B cell (primary cell): ENCODE data around the gene EID2B. TPM values are rescaled to one million over a fixed set of nuclear protein-coding genes. Genes with fewer than 3 reads are reported as not detected.

ENCODE experiments used
- ATAC-seq: fragments of 200-7000 bp; cut with Tn5 transposase; one replicate; pipeline ENCODE4 v1.10.0; 2021; ENCODE audit warnings: low read depth, mild to moderate bottlenecking, moderate number of reproducible peaks, moderate library complexity
- CTCF ChIA-PET: fragments of 350-600 bp; sonication (Branson Sonifier 250); formaldehyde crosslinking; loops from one replicate; lab custom pipeline; 2021; ENCODE audit warnings: antibody characterized with exemption, inconsistent platforms; lab: Charles Lee
- POLR2A ChIA-PET: fragments of 350-600 bp; sonication (Branson Sonifier 250); formaldehyde crosslinking; loops from one replicate; lab custom pipeline; 2021; ENCODE audit warnings: antibody characterized with exemption; lab: Charles Lee
- DNase-seq: peaks from one replicate; pipeline ENCODE4 v3.0.0; 2013
- H2AFZ ChIP-seq: 2 replicates; pipeline ENCODE4 v1.6.1; 2012; ENCODE audit warnings: mild to moderate bottlenecking, low read depth, low read length; ENCODE audit not compliant: insufficient read depth, poor library complexity, severe bottlenecking
- H3K27ac ChIP-seq, 2 donors: 1 replicate in 1 of 2; 2 replicates in 1 of 2; pipeline ENCODE4 v1.5.1; 2012 to 2013; ENCODE audit warnings: low read length in 2 of 2, mild to moderate bottlenecking in 2 of 2, moderate library complexity in 1 of 2
- H3K27me3 ChIP-seq, 4 experiments: fragments of 200-600 bp in 1 of 4; sonication (generic) in 1 of 4; replicated peaks in 1 of 4; 1 replicate in 2 of 4; 2 replicates in 2 of 4; pipeline versions ENCODE4 v1.6.1 to v1.7.0; 2013 to 2016; ENCODE audit warnings: low read length in 3 of 4, mild to moderate bottlenecking in 2 of 4, mixed read lengths in 1 of 4, moderate library complexity in 1 of 4; ENCODE audit not compliant: insufficient read depth in 4 of 4, control insufficient read depth in 3 of 4; ENCODE audit errors: control extremely low read depth in 1 of 4
- H3K36me3 ChIP-seq, 2 experiments: replicated peaks in 1 of 2; 1 replicate in 1 of 2; 2 replicates in 1 of 2; pipeline versions ENCODE4 v1.6.1 to v1.7.1; 2013; ENCODE audit warnings: low read length in 1 of 2; ENCODE audit not compliant: insufficient read depth in 2 of 2, control insufficient read depth in 1 of 2; ENCODE audit errors: control extremely low read depth in 1 of 2, extremely low read depth in 1 of 2
- H3K4me1 ChIP-seq, 2 donors: fragments of 200-600 bp in 1 of 2; sonication (generic) in 1 of 2; 1 replicate in 1 of 2; 2 replicates in 1 of 2; pipeline versions ENCODE4 v1.5.1 to v1.6.1; 2013 to 2017; ENCODE audit warnings: low read length in 2 of 2; ENCODE audit not compliant: control insufficient read depth in 2 of 2, insufficient read depth in 2 of 2
- H3K4me2 ChIP-seq: replicated peaks from 2 replicates; pipeline ENCODE3; 2012; ENCODE audit warnings: mild to moderate bottlenecking, low read depth, low read length; ENCODE audit not compliant: poor library complexity, severe bottlenecking
- H3K4me3 ChIP-seq, 5 experiments: fragments of 200-600 bp in 1 of 5; sonication (generic) in 1 of 5; 1 replicate in 3 of 5; 2 replicates in 2 of 5; pipeline versions ENCODE4 v1.5.1 to v1.7.0; 2011 to 2016; ENCODE audit warnings: low read length in 4 of 5, mild to moderate bottlenecking in 4 of 5, low read depth in 2 of 5, control low read depth in 1 of 5, moderate library complexity in 1 of 5; ENCODE audit not compliant: insufficient read depth in 1 of 5; ENCODE audit errors: control extremely low read depth in 1 of 5, extremely low read depth in 1 of 5
- H3K79me2 ChIP-seq: fragments of 200-600 bp; sonication (generic); one replicate; pipeline ENCODE4 v1.6.0; 2016; ENCODE audit warnings: low read length; ENCODE audit not compliant: control insufficient read depth, insufficient read depth
- H3K9ac ChIP-seq: fragments of 200-600 bp; sonication (generic); 2 replicates; pipeline ENCODE4 v1.6.1; 2017; ENCODE audit warnings: mild to moderate bottlenecking, low read length, moderate library complexity
- H3K9me3 ChIP-seq, 3 donors: one replicate each; pipeline versions ENCODE4 v1.6.1 to v1.7.1; 2013; ENCODE audit warnings: low read length in 2 of 3; ENCODE audit not compliant: control insufficient read depth in 2 of 3, insufficient read depth in 1 of 3; ENCODE audit errors: control extremely low read depth in 1 of 3
- H4K20me1 ChIP-seq: 2 replicates; pipeline ENCODE4 v1.6.0; 2012; ENCODE audit warnings: mild to moderate bottlenecking, low read length; ENCODE audit not compliant: insufficient read depth, control insufficient read depth, poor library complexity, severe bottlenecking
- H3K27ac Mint-ChIP-seq: one replicate; pipeline ENCODE4 v1.8.0; 2021; ENCODE audit warnings: mixed read lengths
- H3K27me3 Mint-ChIP-seq: one replicate; pipeline ENCODE4 v1.8.0; 2021; ENCODE audit warnings: mixed read lengths
- H3K4me1 Mint-ChIP-seq: one replicate; pipeline ENCODE4 v1.8.0; 2021; ENCODE audit warnings: mixed read lengths
- H3K4me3 Mint-ChIP-seq: one replicate; pipeline ENCODE4 v1.8.0; 2021; ENCODE audit warnings: mixed read lengths
- H3K9me3 Mint-ChIP-seq: one replicate; pipeline ENCODE4 v1.8.0; 2022; ENCODE audit warnings: mixed read lengths; ENCODE audit not compliant: insufficient read depth
- CTCF ChIP-seq: fragments of 200-600 bp; IDR thresholded peaks from one replicate; pipeline ENCODE4 v1.8.0; 2022; ENCODE audit warnings: antibody characterized with exemption, mild to moderate bottlenecking
- EZH2 ChIP-seq: IDR thresholded peaks from 2 replicates; pipeline ENCODE4 v1.6.1; 2012; ENCODE audit warnings: borderline replicate concordance, low read depth, mild to moderate bottlenecking, moderate library complexity, low read length; ENCODE audit not compliant: insufficient read depth, poor library complexity, severe bottlenecking
- WGBS: methylation state at CpG from one replicate; pipeline ENCODE4 v1.1.5; 2013; ENCODE audit warnings: missing lambda C conversion rate; ENCODE audit not compliant: insufficient coverage; 5-methylcytosine and 5-hydroxymethylcytosine counted together
- intact Hi-C: fragments of 100-400 bp; cut with micrococcal nuclease; formaldehyde crosslinking; loops from one replicate; pipeline ENCODE4 v1.10.0; 2022
- polyA plus RNA-seq: library from polyadenylated mRNA; depleted of rRNA; stranded (reverse); fragments of >200 nt; gene quantifications from 2 replicates; pipeline ENCODE4 v1.2.3, GENCODE V29; 2012
- total RNA-seq, 2 donors: library from RNA; stranded (reverse); fragments of 120-200 nt in 1 of 2; gene quantifications; 1 replicate in 1 of 2; 2 replicates in 1 of 2; pipeline versions ENCODE4 v1.2.3 to v1.2.4, GENCODE V29; 2013 to 2022

The EID2B gene
- total and polyA plus RNA-seq, 2 donors (not counting 1 experiment from before 2014, with no cell fraction given), result 3.0 to 6.0 TPM

- Histone ChIP-seq H3K4me2 (no peak overlapping the region), H3K79me2 (peaks cover 5% of the 10 kb centered on the region), H3K4me3 (no peak overlapping the region), H3K4me1 (no peaks in the 10 kb centered on the region), H3K9ac (no peak overlapping the region), H3K27ac (no peak overlapping the region), H2AFZ (no peak overlapping the region), H3K36me3 (peaks cover 6 to 46% of the 10 kb centered on the region in 2 experiments), H3K9me3 (no peaks in the 10 kb centered on the region), H4K20me1 (peaks cover 5% of the 10 kb centered on the region), H3K27me3 (no peaks in the 10 kb centered on the region)
- no peak for TF ChIP-seq EZH2
- no peak for TF ChIP-seq CTCF
- ChIA-PET CTCF (interaction anchor here (0.6 to 1.2 kb wide), 2 partner anchors 13 to 46 kb away, joined by 3 read pairs; no protein-coding TSS in a partner anchor), POLR2A (interaction anchor here (0.6 kb wide), 1 partner anchor 54 kb away, joined by 3 read pairs; the partner anchor contains the start of gene RPS16)
- ATAC-seq (no peak), DNase-seq (no peak)
- WGBS, result 100% methylated on average over 7 of the region's 10 CpGs
- Mint-ChIP-seq H3K9me3 (no peaks in the 10 kb centered on the region), H3K27me3 (no peaks in the 10 kb centered on the region), H3K27ac (no peak overlapping the region), H3K4me1 (no peaks in the 10 kb centered on the region), H3K4me3 (no peak overlapping the region)
- intact Hi-C loops, result no loop called here
These were observed 42.9 kb downstream of the EID2B start for GRCh38 chr19:39489756-39490155.

GRCh38 chr19:39483141-39483540 lies 49.5 kb downstream of the EID2B start:
- no peak for DNase-seq
- peak overlapping the region; percentile 59 for H3K4me3 Mint-ChIP-seq
- Histone ChIP-seq H3K27me3 (no peaks in the 10 kb centered on the region), H3K9me3 (no peaks in the 10 kb centered on the region), H3K4me2 (no peak overlapping the region), H3K9ac (no peak overlapping the region), H3K4me3 (no peak overlapping the region), H3K79me2 (peaks cover 24% of the 10 kb centered on the region), H2AFZ (no peak overlapping the region), H3K4me1 (peaks cover 14 to 21% of the 10 kb centered on the region in 2 donors), H4K20me1 (peaks cover 5% of the 10 kb centered on the region), H3K36me3 (peaks cover 5 to 28% of the 10 kb centered on the region in 2 experiments), H3K27ac (no peak overlapping the region)
- WGBS, result no CpG with 5 or more reads among the region's 6 CpGs
- H3K9me3 Mint-ChIP-seq, result no peaks in the 10 kb centered on the region
- CTCF ChIA-PET, result interaction anchor here (1.0 kb wide), 1 partner anchor 9 kb away, joined by 3 read pairs; no protein-coding TSS in a partner anchor
- no peak overlapping the region for H3K27ac Mint-ChIP-seq
- POLR2A ChIA-PET, result interaction anchor here (0.6 kb wide), 1 partner anchor 125 kb away, joined by 4 read pairs; no protein-coding TSS in a partner anchor
- no peak for TF ChIP-seq CTCF
- no peak for TF ChIP-seq EZH2
- H3K27me3 Mint-ChIP-seq, result no peaks in the 10 kb centered on the region
- H3K4me1 Mint-ChIP-seq, result peaks cover 25% of the 10 kb centered on the region
- no peak for ATAC-seq
- intact Hi-C loops, result no loop called here
